A549 (cell line): ENCODE measurements around the gene FBXO34. TPM values are rescaled to one million over a fixed set of nuclear protein-coding genes. Genes with fewer than 3 reads are reported as not detected.

Experiments
- ATAC-seq, 2 experiments: fragments of 200-7000 bp in 1 of 2; fragments of >200 bp in 1 of 2; cut with Nextera tagmentation in 1 of 2; cut with Tn5 transposase in 1 of 2; 3 replicates each; pipeline versions ENCODE4 v1.8.0 to v1.9.1; 2018 to 2020; ENCODE audit warnings: mild to moderate bottlenecking in 1 of 2, moderate library complexity in 1 of 2
- CTCF ChIA-PET: fragments of 300-600 bp; sonication (Branson Sonifier 250); formaldehyde crosslinking; extraction: SDS; loops from one replicate; lab custom pipeline; 2021; ENCODE audit warnings: antibody characterized with exemption, inconsistent platforms; lab: Yijun Ruan, JAX
- POLR2A ChIA-PET: fragments of 350-600 bp; formaldehyde crosslinking; extraction: SDS; loops from one replicate; lab custom pipeline; 2021; ENCODE audit warnings: antibody characterized with exemption, inconsistent platforms; lab: Yijun Ruan, JAX
- DNase-seq, 2 experiments: peaks; one replicate each; pipeline versions ENCODE4 v3.0.0 to v3.0.0-alpha.2; 2011 to 2016; ENCODE audit warnings: low read depth in 1 of 2, low spot score in 1 of 2
- FAIRE-seq: peaks from 2 replicates; lab custom pipeline; 2011; peaks lifted over from hg19 to GRCh38; lab: Jason Lieb, UNC
- H3K27ac ChIP-seq, 2 experiments: fragments of >200 bp; sonication (Bioruptor Twin); formaldehyde crosslinking; 3 replicates each; pipeline ENCODE4 v1.5.1; 2016 to 2017
- H3K4me1 ChIP-seq: fragments of >200 bp; sonication (Bioruptor Twin); formaldehyde crosslinking; 3 replicates; pipeline ENCODE4 v1.6.1; 2016
- H3K4me2 ChIP-seq: fragments of >200 bp; sonication (Bioruptor Twin); formaldehyde crosslinking; 3 replicates; pipeline ENCODE4 v1.6.1; 2016
- H3K4me3 ChIP-seq: fragments of >200 bp; sonication (Bioruptor Twin); formaldehyde crosslinking; 3 replicates; pipeline ENCODE4 v1.5.1; 2016
- H3K9me3 ChIP-seq: fragments of >200 bp; sonication (Bioruptor Twin); formaldehyde crosslinking; 3 replicates; pipeline ENCODE4 v1.6.1; 2016
- BHLHE40 ChIP-seq: IDR thresholded peaks from 2 replicates; pipeline ENCODE4 v1.6.1; 2012; ENCODE audit warnings: low read depth, low read length, inconsistent platforms
- CEBPB ChIP-seq, 2 experiments: fragments of >200 bp in 1 of 2; sonication (Bioruptor Twin) in 1 of 2; formaldehyde crosslinking in 1 of 2; IDR thresholded peaks; 2 replicates each; pipeline ENCODE4 v1.6.1; 2012 to 2016
- EHMT2 ChIP-seq: fragments of 200-600 bp; sonication (generic); IDR thresholded peaks from 2 replicates; pipeline ENCODE4 v1.6.1; 2016; ENCODE audit warnings: antibody characterized with exemption, low read depth, mild to moderate bottlenecking, moderate library complexity
- ESRRA ChIP-seq: fragments of 150-350 bp; IDR thresholded peaks from 2 replicates; pipeline ENCODE4 v1.6.1; 2014; ENCODE audit warnings: mild to moderate bottlenecking, low read length, borderline replicate concordance
- GATA3 ChIP-seq: IDR thresholded peaks from 2 replicates; pipeline ENCODE4 v1.6.1; 2012; ENCODE audit warnings: borderline replicate concordance
- HOXB13 ChIP-seq: fragments of 250-450 bp; sonication (Bioruptor Pico); IDR thresholded peaks from 2 replicates; pipeline ENCODE4 v1.5.0; 2020; ENCODE audit warnings: low read depth, mild to moderate bottlenecking, moderate library complexity
- KDM5A ChIP-seq: fragments of 200-600 bp; sonication (generic); IDR thresholded peaks from 2 replicates; pipeline ENCODE4 v1.6.1; 2016; ENCODE audit warnings: antibody characterized with exemption, mild to moderate bottlenecking
- RAD21 ChIP-seq, 2 experiments: fragments of >200 bp in 1 of 2; sonication (Bioruptor Twin) in 1 of 2; formaldehyde crosslinking in 1 of 2; IDR thresholded peaks in 1 of 2; conservative IDR thresholded peaks in 1 of 2; 2 replicates in 1 of 2; 3 replicates in 1 of 2; pipeline ENCODE4 v1.6.1; 2012 to 2018; ENCODE audit warnings: inconsistent platforms in 1 of 2
- RFX5 ChIP-seq: fragments of 450-650 bp; IDR thresholded peaks from 2 replicates; pipeline ENCODE4 v1.7.1; 2014; ENCODE audit warnings: antibody characterized with exemption, mild to moderate bottlenecking, moderate library complexity
- TFCP2L1 ChIP-seq: fragments of 250-450 bp; sonication (Bioruptor Pico); IDR thresholded peaks from 2 replicates; pipeline ENCODE4 v1.5.0; 2021; ENCODE audit warnings: mild to moderate bottlenecking
- TP53 ChIP-seq: fragments of 250-450 bp; sonication (Bioruptor Pico); IDR thresholded peaks from 2 replicates; pipeline ENCODE4 v1.5.0; 2021; ENCODE audit warnings: mild to moderate bottlenecking, moderate library complexity
- ZFP36 ChIP-seq: fragments of 450-650 bp; IDR thresholded peaks from 2 replicates; pipeline ENCODE4 v1.6.1; 2014; ENCODE audit warnings: borderline replicate concordance; ENCODE audit not compliant: partially characterized antibody
- WGBS: methylation state at CpG from one replicate; pipeline ENCODE4 v1.1.6; 2017; ENCODE audit errors: missing lambda C conversion rate; 5-methylcytosine and 5-hydroxymethylcytosine counted together
- polyA plus RNA-seq, 4 experiments: library from polyadenylated mRNA; depleted of rRNA in 3 of 4; stranded (reverse); fragments of >200 nt; fragmentation: RNase III in 1 of 4; extraction: RNeasy Plus Mini Kit Qiagen cat#74134 plus additional on column Dnase treatment in 1 of 4; gene quantifications; 2 replicates in 3 of 4; 3 replicates in 1 of 4; pipeline ENCODE4 v1.2.3, GENCODE V29; 2011 to 2017
- TF ChIP-seq, protein P1 (sequence below): fragments of 250-450 bp; sonication (Bioruptor Pico); IDR thresholded peaks from 2 replicates; pipeline ENCODE4 v1.5.0; 2021; ENCODE audit warnings: mild to moderate bottlenecking, moderate library complexity, borderline replicate concordance
- TF ChIP-seq, protein P2 (sequence below): fragments of >200 bp; sonication (Bioruptor Twin); formaldehyde crosslinking; IDR thresholded peaks from 2 replicates; pipeline ENCODE4 v1.6.1; 2016

FBXO34 gene
- polyA plus RNA-seq, 2 of the 4 experiments (the other 2 are of a cell fraction), result 15.4 to 28.0 TPM

DNA sequence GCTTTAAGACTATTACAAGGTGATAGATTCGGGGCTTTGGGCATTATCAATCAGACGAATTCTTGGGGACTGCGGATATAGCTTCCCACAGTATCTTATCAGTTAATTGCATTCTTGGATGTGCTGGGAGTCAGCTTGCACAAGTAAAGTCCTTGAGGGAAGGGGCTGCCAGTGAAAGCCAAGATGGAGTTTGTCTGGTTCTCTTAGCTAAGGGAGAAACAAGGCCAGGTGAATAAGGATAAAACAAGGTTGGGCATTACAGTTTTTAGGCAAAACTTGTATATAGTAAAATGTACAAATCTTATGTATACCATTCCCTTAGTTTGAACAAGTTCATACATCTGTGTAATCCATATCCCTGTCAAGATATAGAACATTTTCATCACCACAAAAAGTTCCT lies 5.5 kb downstream of the FBXO34 start:
- POLR2A ChIA-PET, result no interaction called here
- no peak overlapping the region for H3K4me3 ChIP-seq
- TF ChIP-seq, protein P1, sequence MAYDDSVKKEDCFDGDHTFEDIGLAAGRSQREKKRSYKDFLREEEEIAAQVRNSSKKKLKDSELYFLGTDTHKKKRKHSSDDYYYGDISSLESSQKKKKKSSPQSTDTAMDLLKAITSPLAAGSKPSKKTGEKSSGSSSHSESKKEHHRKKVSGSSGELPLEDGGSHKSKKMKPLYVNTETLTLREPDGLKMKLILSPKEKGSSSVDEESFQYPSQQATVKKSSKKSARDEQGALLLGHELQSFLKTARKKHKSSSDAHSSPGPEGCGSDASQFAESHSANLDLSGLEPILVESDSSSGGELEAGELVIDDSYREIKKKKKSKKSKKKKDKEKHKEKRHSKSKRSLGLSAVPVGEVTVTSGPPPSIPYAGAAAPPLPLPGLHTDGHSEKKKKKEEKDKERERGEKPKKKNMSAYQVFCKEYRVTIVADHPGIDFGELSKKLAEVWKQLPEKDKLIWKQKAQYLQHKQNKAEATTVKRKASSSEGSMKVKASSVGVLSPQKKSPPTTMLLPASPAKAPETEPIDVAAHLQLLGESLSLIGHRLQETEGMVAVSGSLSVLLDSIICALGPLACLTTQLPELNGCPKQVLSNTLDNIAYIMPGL, result no peak
- no peak for TF ChIP-seq ZFP36
- no peak for TF ChIP-seq TP53
- TF ChIP-seq CEBPB (IDR thresholded peaks at IDR 0.05), result no peak
- TF ChIP-seq BHLHE40, result no peak
- TF ChIP-seq GATA3, result no peak
- H3K27ac ChIP-seq, result no peak overlapping the region
- H3K9me3 ChIP-seq, result no peaks in the 10 kb centered on the region
- CTCF ChIA-PET, result interaction anchor here (1.2 kb wide), 1 partner anchor 17 kb away, joined by 3 read pairs; no protein-coding TSS in a partner anchor
- 95% methylated on average over 3 of the region's 3 CpGs for WGBS
- FAIRE-seq (no peak), ATAC-seq (no peak), DNase-seq (no peak)
- no peak overlapping the region for H3K4me2 ChIP-seq
- peaks cover 23% of the 10 kb centered on the region; the same call in 2 of the 3 replicates for H3K4me1 ChIP-seq

GRCh38 chr14:55277972-55278740 lies 6.9 kb downstream of the FBXO34 start:
- Histone ChIP-seq H3K4me2 (no peak overlapping the region), H3K9me3 (no peaks in the 10 kb centered on the region), H3K27ac (no peak overlapping the region), H3K4me3 (no peak overlapping the region), H3K4me1 (peaks cover 16% of the 10 kb centered on the region; the same call in 2 of the 3 replicates)
- TF ChIP-seq TFCP2L1 (CRISPR knock-in tag) (no peak), RAD21 (conservative IDR thresholded peaks at IDR 0.05 in 1 of 2, IDR thresholded peaks at IDR 0.05 in 1 of 2) (no peak), HOXB13 (CRISPR knock-in tag) (no peak), RFX5 (no peak), KDM5A (no peak), EHMT2 (no peak)
- TF ChIP-seq, protein P2, sequence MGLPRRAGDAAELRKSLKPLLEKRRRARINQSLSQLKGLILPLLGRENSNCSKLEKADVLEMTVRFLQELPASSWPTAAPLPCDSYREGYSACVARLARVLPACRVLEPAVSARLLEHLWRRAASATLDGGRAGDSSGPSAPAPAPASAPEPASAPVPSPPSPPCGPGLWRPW, result no peak
- 93% methylated on average over 6 of the region's 6 CpGs for WGBS
- CTCF ChIA-PET, result interaction anchor here (0.6 kb wide), 1 partner anchor 1209 kb away, joined by 3 read pairs; no protein-coding TSS in a partner anchor
- DNase-seq, result no peak
- no peak for FAIRE-seq
- ATAC-seq, result no peak
- POLR2A ChIA-PET, result no interaction called here

DNA sequence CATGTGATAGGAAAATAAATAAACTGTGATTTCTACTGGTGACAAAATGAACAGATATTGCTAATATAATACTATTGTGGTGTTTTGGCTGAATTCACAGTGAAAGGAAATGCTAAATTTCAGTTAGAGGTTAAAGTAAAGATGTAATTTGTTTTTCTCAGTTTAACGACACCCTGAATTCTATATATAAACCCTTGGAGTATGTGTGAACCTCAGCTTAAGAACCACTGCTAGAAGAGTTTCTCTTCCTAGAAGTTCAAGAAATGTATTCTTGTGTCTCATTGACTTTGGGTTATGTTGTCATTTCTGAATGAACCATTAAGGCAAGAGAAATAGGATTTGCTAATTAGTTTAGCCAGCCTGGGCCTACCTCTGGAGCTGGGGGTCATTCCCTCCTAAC lies 8.2 kb downstream of the FBXO34 start:
- Histone ChIP-seq H3K4me2 (no peak overlapping the region), H3K9me3 (no peaks in the 10 kb centered on the region), H3K4me1 (peaks cover 4% of the 10 kb centered on the region; the same call in 2 of the 3 replicates), H3K4me3 (no peak overlapping the region), H3K27ac (no peak overlapping the region)
- TF ChIP-seq ESRRA, result no peak
- FAIRE-seq (no peak), DNase-seq (no peak), ATAC-seq (no peak)
- ChIA-PET POLR2A (no interaction called here), CTCF (no interaction called here)
- WGBS, result 92% methylated on average over 1 of the region's 1 CpG

GRCh38 chr14:55281316-55281839 lies 10.2 kb downstream of the FBXO34 start:
- FAIRE-seq, result no peak
- Histone ChIP-seq H3K27ac (no peak overlapping the region), H3K9me3 (no peaks in the 10 kb centered on the region), H3K4me2 (no peak overlapping the region), H3K4me3 (no peak overlapping the region), H3K4me1 (peaks cover 7% of the 10 kb centered on the region; the same call in 2 of the 3 replicates)
- CTCF ChIA-PET, result interaction anchor here (1.0 to 2.8 kb wide), 2 partner anchors 10 to 69 kb away, joined by 3 to 16 read pairs; partner anchors contain the start of gene FBXO34
- POLR2A ChIA-PET, result no interaction called here
- TF ChIP-seq RAD21 (conservative IDR thresholded peaks at IDR 0.05 in 1 of 2, IDR thresholded peaks at IDR 0.05 in 1 of 2), result no peak
- no peak for ATAC-seq
- 89% methylated on average over 6 of the region's 6 CpGs for WGBS
- no peak for DNase-seq
